H9 (cell line): ENCODE data around the gene UBE2J1. TPM values are rescaled to one million over a fixed set of nuclear protein-coding genes. Genes with fewer than 3 reads are reported as not detected.

Source experiments
- DNase-seq: peaks from one replicate; pipeline ENCODE4 v3.0.0-alpha.2; 2017
- H2AFZ ChIP-seq: one replicate; pipeline ENCODE4 v1.6.1; 2013; ENCODE audit warnings: mild to moderate bottlenecking, low read length, control low read depth, moderate library complexity
- H2AK5ac ChIP-seq: 2 replicates; pipeline ENCODE4 v1.6.1; 2013; ENCODE audit warnings: low read length, control low read depth, mixed read lengths; ENCODE audit not compliant: insufficient read length
- H2BK120ac ChIP-seq: one replicate; pipeline ENCODE4 v1.6.1; 2013; ENCODE audit warnings: low read depth, mild to moderate bottlenecking, low read length, control low read depth, inconsistent platforms; ENCODE audit not compliant: poor library complexity, severe bottlenecking
- H2BK12ac ChIP-seq: 2 replicates; pipeline ENCODE4 v1.6.1; 2013; ENCODE audit warnings: low read length, control low read depth, mixed read lengths, low read depth; ENCODE audit not compliant: insufficient read length
- H2BK15ac ChIP-seq: 2 replicates; pipeline ENCODE4 v1.6.1; 2013; ENCODE audit warnings: low read depth, low read length, control low read depth
- H2BK20ac ChIP-seq: one replicate; pipeline ENCODE4 v1.6.1; 2013; ENCODE audit warnings: low read depth, mild to moderate bottlenecking, low read length, control low read depth, inconsistent platforms; ENCODE audit not compliant: poor library complexity, severe bottlenecking
- H2BK5ac ChIP-seq: 2 replicates; pipeline ENCODE4 v1.6.1; 2013; ENCODE audit warnings: low read length, control low read depth, mixed read lengths; ENCODE audit not compliant: insufficient read length
- H3K14ac ChIP-seq: 2 replicates; pipeline ENCODE4 v1.6.1; 2013; ENCODE audit warnings: low read length, control low read depth; ENCODE audit not compliant: insufficient read depth
- H3K18ac ChIP-seq: 2 replicates; pipeline ENCODE4 v1.6.1; 2013; ENCODE audit warnings: low read depth, mild to moderate bottlenecking, mixed read lengths, low read length, control low read depth; ENCODE audit not compliant: insufficient read length
- H3K23ac ChIP-seq: 2 replicates; pipeline ENCODE4 v1.6.1; 2013; ENCODE audit warnings: low read length, control low read depth, mixed read lengths, low read depth; ENCODE audit not compliant: insufficient read length
- H3K23me2 ChIP-seq: 2 replicates; pipeline ENCODE4 v1.6.1; 2013; ENCODE audit warnings: low read depth, mild to moderate bottlenecking, mixed read lengths, low read length, control low read depth; ENCODE audit not compliant: insufficient read length, poor library complexity, severe bottlenecking
- H3K27ac ChIP-seq: 2 replicates; pipeline ENCODE4 v1.5.1; 2013; ENCODE audit warnings: low read length, control low read depth, mixed read lengths, low read depth; ENCODE audit not compliant: insufficient read length
- H3K27me3 ChIP-seq: 2 replicates; pipeline ENCODE4 v1.6.1; 2013; ENCODE audit warnings: low read length, control low read depth, inconsistent platforms; ENCODE audit not compliant: insufficient read depth
- H3K4ac ChIP-seq: 2 replicates; pipeline ENCODE4 v1.6.1; 2013; ENCODE audit warnings: low read depth, mild to moderate bottlenecking, control low read depth, inconsistent platforms, low read length, moderate library complexity
- H3K4me1 ChIP-seq: 2 replicates; pipeline ENCODE4 v1.6.1; 2013; ENCODE audit warnings: low read length, control low read depth, inconsistent platforms; ENCODE audit not compliant: insufficient read depth
- H3K4me2 ChIP-seq: 2 replicates; pipeline ENCODE4 v1.6.1; 2013; ENCODE audit warnings: low read length, control low read depth, mixed read lengths; ENCODE audit not compliant: insufficient read length, insufficient read depth
- H3K56ac ChIP-seq: 2 replicates; pipeline ENCODE4 v1.6.1; 2013; ENCODE audit warnings: low read depth, mild to moderate bottlenecking, mixed read lengths, low read length, control low read depth; ENCODE audit not compliant: insufficient read length
- H3K79me1 ChIP-seq: 2 replicates; pipeline ENCODE4 v1.6.1; 2013; ENCODE audit warnings: low read depth, mild to moderate bottlenecking, moderate library complexity, low read length, control low read depth, inconsistent platforms; ENCODE audit not compliant: insufficient read depth, poor library complexity, severe bottlenecking
- H3K79me2 ChIP-seq: 2 replicates; pipeline ENCODE4 v1.6.1; 2013; ENCODE audit warnings: low read length, control low read depth, inconsistent platforms; ENCODE audit not compliant: insufficient read depth
- H3K9ac ChIP-seq: 2 replicates; pipeline ENCODE4 v1.6.1; 2013; ENCODE audit warnings: low read length, control low read depth, mixed read lengths; ENCODE audit not compliant: insufficient read length; ENCODE audit errors: extremely low read depth
- H3K9me3 ChIP-seq: one replicate; pipeline ENCODE4 v1.6.1; 2013; ENCODE audit warnings: low read depth, low read length, inconsistent platforms; ENCODE audit not compliant: control insufficient read depth
- H3T11ph ChIP-seq: one replicate; pipeline ENCODE4 v1.6.1; 2013; ENCODE audit warnings: mild to moderate bottlenecking, low read length, control low read depth, inconsistent platforms
- H4K20me1 ChIP-seq: one replicate; pipeline ENCODE4 v1.6.1; 2013; ENCODE audit not compliant: control insufficient read depth, insufficient read length, insufficient read depth
- H4K5ac ChIP-seq: 2 replicates; pipeline ENCODE4 v1.6.1; 2013; ENCODE audit warnings: low read depth, mild to moderate bottlenecking, mixed read lengths, low read length, control low read depth; ENCODE audit not compliant: insufficient read length
- H4K8ac ChIP-seq: replicated peaks from 2 replicates; pipeline ENCODE4 v1.6.1; 2013; ENCODE audit warnings: low read length, control low read depth, mixed read lengths, low read depth; ENCODE audit not compliant: insufficient read length
- H4K91ac ChIP-seq: 2 replicates; pipeline ENCODE4 v1.6.1; 2013; ENCODE audit warnings: low read depth, mild to moderate bottlenecking, moderate library complexity, mixed read lengths, low read length, control low read depth; ENCODE audit not compliant: insufficient read length
- H3K27ac Mint-ChIP-seq, 3 experiments: 2 replicates in 2 of 3; 3 replicates in 1 of 3; pipeline ENCODE4 v1.8.0; 2020 to 2021; ENCODE audit warnings: mixed read lengths in 3 of 3, mild to moderate bottlenecking in 1 of 3, moderate library complexity in 1 of 3
- H3K27me3 Mint-ChIP-seq: 2 replicates; pipeline ENCODE4 v1.8.0; 2021; ENCODE audit warnings: low read depth, mild to moderate bottlenecking, moderate library complexity, mixed read lengths
- H3K36me3 Mint-ChIP-seq, 3 experiments: 2 replicates in 2 of 3; 3 replicates in 1 of 3; pipeline ENCODE4 v1.8.0; 2020 to 2021; ENCODE audit warnings: low read depth in 3 of 3, mixed read lengths in 3 of 3; ENCODE audit not compliant: insufficient read depth in 1 of 3
- H3K4me1 Mint-ChIP-seq, 2 experiments: 2 replicates each; pipeline ENCODE4 v1.8.0; 2020; ENCODE audit warnings: mixed read lengths in 2 of 2
- H3K4me3 Mint-ChIP-seq, 2 experiments: 2 replicates in 1 of 2; 3 replicates in 1 of 2; pipeline ENCODE4 v1.8.0; 2020 to 2021; ENCODE audit warnings: mild to moderate bottlenecking in 2 of 2, mixed read lengths in 2 of 2, moderate library complexity in 1 of 2
- H3K9me3 Mint-ChIP-seq, 2 experiments: 2 replicates in 1 of 2; 3 replicates in 1 of 2; pipeline ENCODE4 v1.8.0; 2020; ENCODE audit warnings: mild to moderate bottlenecking in 2 of 2, mixed read lengths in 2 of 2, moderate library complexity in 1 of 2
- CTCF ChIP-seq: fragments of 200-600 bp; sonication (generic); conservative IDR thresholded peaks from 3 replicates; pipeline ENCODE4 v1.8.0; 2021; ENCODE audit warnings: antibody characterized with exemption, mild to moderate bottlenecking
- WGBS: extraction: QIAGEN DNeasy Blood & Tissue Kit; methylation state at CpG from one replicate; pipeline ENCODE4 v1.1.7; 2013; ENCODE audit warnings: missing lambda C conversion rate, low lambda C conversion rate, mixed read lengths; ENCODE audit not compliant: insufficient read length; ENCODE audit errors: extremely low coverage; 5-methylcytosine and 5-hydroxymethylcytosine counted together
- total RNA-seq: library from RNA; stranded (reverse); gene quantifications from 2 replicates; pipeline ENCODE4 v1.2.1, GENCODE V29; 2021

UBE2J1 gene
- total RNA-seq, 1 experiment from 2014 or later = 13.1 TPM

- Histone ChIP-seq H3K27ac (no peak overlapping the region), H3K23me2 (no peaks in the 10 kb centered on the region), H2BK15ac (no peak overlapping the region), H3K14ac (no peak overlapping the region), H4K5ac (no peak overlapping the region), H3K27me3 (no peaks in the 10 kb centered on the region), H3T11ph (no peak overlapping the region), H3K18ac (no peak overlapping the region), H2BK12ac (no peak overlapping the region), H3K4me2 (no peak overlapping the region), H3K9ac (no peak overlapping the region), H3K4ac (no peak overlapping the region), H3K56ac (no peak overlapping the region), H2BK20ac (no peak overlapping the region), H4K8ac (no peak overlapping the region), H2AFZ (no peak overlapping the region), H2BK120ac (no peak overlapping the region), H3K9me3 (no peaks in the 10 kb centered on the region), H3K79me1 (no peaks in the 10 kb centered on the region), H3K79me2 (no peaks in the 10 kb centered on the region), H4K20me1 (no peaks in the 10 kb centered on the region), H3K23ac (no peak overlapping the region), H2AK5ac (no peak overlapping the region), H2BK5ac (no peak overlapping the region), H3K4me1 (no peaks in the 10 kb centered on the region), H4K91ac (no peak overlapping the region)
- Mint-ChIP-seq H3K27me3 (no peaks in the 10 kb centered on the region), H3K36me3 (no peaks in the 10 kb centered on the region; a peak in 1 of 7 replicates), H3K4me1 (peaks cover 10 to 18% of the 10 kb centered on the region in 2 experiments), H3K4me3 (no peak overlapping the region), H3K9me3 (peaks cover 3 to 4% of the 10 kb centered on the region in 2 experiments; a peak in 3 of 5 replicates), H3K27ac (no peak overlapping the region; a peak in 1 of 7 replicates)
- DNase-seq = no peak
- WGBS = no CpG with 5 or more reads among the region's 25 CpGs
- TF ChIP-seq CTCF = no peak
Measured at GRCh38 chr6:89301586-89302194, 50.8 kb downstream of the UBE2J1 start.
